ENCODE data around the gene NPR2. TPM values are rescaled to one million over a fixed set of nuclear protein-coding genes. Genes with fewer than 3 reads are reported as not detected.

The NPR2 gene
- total and polyA plus RNA-seq, 2 of the 13 experiments (the other 11 are each of a cell fraction or from before 2014, with no cell fraction given): 7.4 to 9.4 TPM

- Histone ChIP-seq H3K27ac (ENCODE audit: extremely low read length, insufficient read depth, low read length) (no peak overlapping the region), H3K27me3 (ENCODE audit: control insufficient read depth in 1 of 2, insufficient read depth in 2 of 2, low read length in 2 of 2) (no peaks in the 10 kb centered on the region), H3K4me1 (ENCODE audit: insufficient read depth, low read length) (peaks cover 34% of the 10 kb centered on the region), H4K20me1 (ENCODE audit: insufficient read depth, low read length) (no peaks in the 10 kb centered on the region), H3K4me3 (replicated peaks in 1 of 3; ENCODE audit: insufficient read depth in 1 of 3, low read depth in 2 of 3, low read length in 3 of 3) (peak overlapping the region in 1 of 3 experiments; percentile 34; a peak in 1 of 6 replicates), H3K36me3 (replicated peaks in 1 of 2; ENCODE audit: control insufficient read depth in 1 of 2, insufficient read depth in 2 of 2, low read length in 2 of 2) (no peaks in the 10 kb centered on the region), H2AFZ (ENCODE audit: low read length) (no peak overlapping the region), H3K79me2 (ENCODE audit: insufficient read depth, low read length) (no peaks in the 10 kb centered on the region), H3K4me2 (ENCODE audit: low read depth, low read length) (peak overlapping the region; percentile 70), H3K9me3 (ENCODE audit: low read length) (no peaks in the 10 kb centered on the region), H3K9ac (ENCODE audit: insufficient read depth, low read depth, low read length) (no peak overlapping the region)
- in situ Hi-C loops (cut with HindIII; ENCODE audit: extremely low pct_ligation_motif_present, low pct_unique_long_range_greater_than_20kb): loop anchor here (5.0 kb wide), 1 partner anchor 56 kb away; no protein-coding TSS in a partner anchor
- WGBS (ENCODE audit: low lambda C conversion rate): 30% methylated on average over 3 of the region's 4 CpGs
- peak; percentile 65 for DNase-seq (ENCODE audit: low spot score)
- no TSS peak for BruUV-seq (replicated peaks)
- ChIA-PET POLR2A (interaction anchor here (1.3 kb wide), 1 partner anchor 12 kb away, joined by 6 read pairs; the partner anchor contains the start of gene HINT2), CTCF (ENCODE audit: low intra/inter-chr PET ratio, low total read pairs) (interaction anchor here (0.7 to 2.2 kb wide), 4 partner anchors 35 to 120 kb away, joined by 3 to 24 read pairs (median 8); partner anchors contain the start of gene NPR2)
- peak; percentile 55 for ATAC-seq
- FAIRE-seq: peak; percentile 89
- intact Hi-C loops (cut with micrococcal nuclease; ENCODE audit: unreplicated experiment): loop anchor here (1.0 to 5.0 kb wide), 3 partner anchors 35 to 94 kb away; partner anchors contain the start of genes CREB3, NPR2 and TLN1
- TF ChIP-seq TMF1 (CRISPR knock-in tag; IDR thresholded peaks at IDR 0.05; ENCODE audit: low read depth) (0 out of 2 replicates have a peak, but pooled peaks have one; percentile 37), SNAPC2 (CRISPR knock-in tag; IDR thresholded peaks at IDR 0.05) (peak; percentile 88; the same call in 1 of the 2 replicates), MATR3 (CRISPR knock-in tag; IDR thresholded peaks at IDR 0.05) (no peak), XRCC5 (optimal IDR thresholded peaks at IDR 0.05; ENCODE audit: low read length) (peak; percentile 47), CSRNP1 (CRISPR knock-in tag; IDR thresholded peaks at IDR 0.05) (0 out of 2 replicates have a peak, but pooled peaks have one; percentile 27), AGO2 (optimal IDR thresholded peaks at IDR 0.05; ENCODE audit: low read depth, low read length) (no peak), DR1 (CRISPR knock-in tag; IDR thresholded peaks at IDR 0.05) (no peak), CBX1 (IDR thresholded peaks at IDR 0.05; ENCODE audit: low read depth) (no peak), NCOA5 (CRISPR knock-in tag; IDR thresholded peaks at IDR 0.05) (no peak), ELF3 (CRISPR knock-in tag; IDR thresholded peaks at IDR 0.05) (no peak), ZFX (CRISPR knock-in tag; IDR thresholded peaks at IDR 0.05; ENCODE audit: low read depth) (0 out of 2 replicates have a peak, but pooled peaks have one; percentile 27), ZC3H13 (CRISPR knock-in tag; IDR thresholded peaks at IDR 0.05) (no peak), NFATC3 (CRISPR knock-in tag; IDR thresholded peaks at IDR 0.05) (no peak), NFE2 (CRISPR knock-in tag; IDR thresholded peaks at IDR 0.05) (no peak), SKI (IDR thresholded peaks at IDR 0.05; ENCODE audit: partially characterized antibody) (no peak), ATAD3A (CRISPR knock-in tag; IDR thresholded peaks at IDR 0.05) (no peak), MAX (IDR thresholded peaks at IDR 0.05) (0 out of 2 replicates have a peak, but pooled peaks have one; percentile 21), ATF5 (CRISPR knock-in tag; IDR thresholded peaks at IDR 0.05; ENCODE audit: low read depth) (no peak), ZNF607 (CRISPR knock-in tag; IDR thresholded peaks at IDR 0.05; ENCODE audit: borderline replicate concordance) (no peak), ESRRA (CRISPR knock-in tag; IDR thresholded peaks at IDR 0.05; ENCODE audit: low read depth) (no peak)
- TF ChIP-seq, protein P1, sequence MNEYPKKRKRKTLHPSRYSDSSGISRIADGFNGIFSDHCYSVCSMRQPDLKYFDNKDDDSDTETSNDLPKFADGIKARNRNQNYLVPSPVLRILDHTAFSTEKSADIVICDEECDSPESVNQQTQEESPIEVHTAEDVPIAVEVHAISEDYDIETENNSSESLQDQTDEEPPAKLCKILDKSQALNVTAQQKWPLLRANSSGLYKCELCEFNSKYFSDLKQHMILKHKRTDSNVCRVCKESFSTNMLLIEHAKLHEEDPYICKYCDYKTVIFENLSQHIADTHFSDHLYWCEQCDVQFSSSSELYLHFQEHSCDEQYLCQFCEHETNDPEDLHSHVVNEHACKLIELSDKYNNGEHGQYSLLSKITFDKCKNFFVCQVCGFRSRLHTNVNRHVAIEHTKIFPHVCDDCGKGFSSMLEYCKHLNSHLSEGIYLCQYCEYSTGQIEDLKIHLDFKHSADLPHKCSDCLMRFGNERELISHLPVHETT (CRISPR knock-in tag; conservative IDR thresholded peaks at IDR 0.05): no peak
- TF ChIP-seq, protein P2, sequence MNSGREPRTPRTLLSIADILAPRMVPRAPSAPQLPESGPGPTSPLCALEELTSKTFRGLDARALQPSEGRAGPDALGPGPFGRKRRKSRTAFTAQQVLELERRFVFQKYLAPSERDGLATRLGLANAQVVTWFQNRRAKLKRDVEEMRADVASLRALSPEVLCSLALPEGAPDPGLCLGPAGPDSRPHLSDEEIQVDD (CRISPR knock-in tag; IDR thresholded peaks at IDR 0.05; ENCODE audit: borderline replicate concordance): no peak
Observed at GRCh38 chr9:35826071-35826701, 34.8 kb downstream of the NPR2 start.
